ENCODE data around the gene INPP1.

GRCh38 chr2:190338453-190338852, 4.9 kb upstream of the INPP1 start:
- TF ChIP-seq CTCF (IDR thresholded peaks at IDR 0.05; ENCODE audit: low read depth, low read length) (no peak), EZH2phosphoT487 (IDR thresholded peaks at IDR 0.05; ENCODE audit: low read depth) (no peak)

All from OCI-LY3 (cell line).